Spleen (tissue), 11 donors: ENCODE results near the gene PDIA5. TPM values are rescaled to one million over a fixed set of nuclear protein-coding genes. Genes with fewer than 3 reads are reported as not detected.
A peak's percentile ranks its signal among the peaks of the same experiment; 100 is the strongest.

Source experiments
- DNase-seq: peaks from one replicate; pipeline ENCODE4 v3.0.0-alpha.2; 2020
- H3K27ac ChIP-seq, 8 donors: fragments of 200-600 bp; sonication (generic) in 7 of 8; 1 replicate in 4 of 8; 2 replicates in 4 of 8; pipeline versions ENCODE4 v1.5.0 to v1.8.0; 2016 to 2021; ENCODE audit warnings: inconsistent platforms in 4 of 8, mild to moderate bottlenecking in 4 of 8, moderate library complexity in 1 of 8
- H3K27me3 ChIP-seq, 7 donors: fragments of 200-600 bp; sonication (generic) in 6 of 7; replicated peaks in 1 of 7; 1 replicate in 4 of 7; 2 replicates in 3 of 7; pipeline versions ENCODE4 v1.5.0 to v1.8.0; 2016 to 2021; ENCODE audit warnings: inconsistent platforms in 3 of 7, mild to moderate bottlenecking in 1 of 7
- H3K36me3 ChIP-seq, 6 donors: fragments of 200-600 bp; sonication (generic) in 5 of 6; 1 replicate in 4 of 6; 2 replicates in 2 of 6; pipeline versions ENCODE4 v1.5.0 to v1.8.0; 2016 to 2021; ENCODE audit warnings: inconsistent platforms in 2 of 6
- H3K4me1 ChIP-seq, 6 donors: fragments of 200-600 bp; sonication (generic) in 5 of 6; 1 replicate in 3 of 6; 2 replicates in 3 of 6; pipeline versions ENCODE4 v1.5.0 to v1.8.0; 2016 to 2021; ENCODE audit warnings: inconsistent platforms in 3 of 6
- H3K4me3 ChIP-seq, 8 donors: fragments of 200-600 bp; sonication (generic) in 7 of 8; 1 replicate in 4 of 8; 2 replicates in 4 of 8; pipeline versions ENCODE4 v1.5.0 to v1.8.0; 2016 to 2021; ENCODE audit warnings: inconsistent platforms in 4 of 8, mild to moderate bottlenecking in 4 of 8, moderate library complexity in 2 of 8
- H3K9me3 ChIP-seq, 8 donors: fragments of 200-600 bp; sonication (generic) in 7 of 8; 1 replicate in 4 of 8; 2 replicates in 4 of 8; pipeline versions ENCODE4 v1.5.0 to v1.8.0; 2016 to 2021; ENCODE audit warnings: inconsistent platforms in 4 of 8
- CTCF ChIP-seq, 11 experiments: fragments of 200-600 bp in 7 of 11; fragments of 450-650 bp in 4 of 11; sonication (generic) in 4 of 11; IDR thresholded peaks in 8 of 11; conservative IDR thresholded peaks in 3 of 11; 1 replicate in 7 of 11; 2 replicates in 4 of 11; pipeline versions ENCODE4 v1.4.0 to v1.8.0; 2016 to 2021; ENCODE audit warnings: antibody characterized with exemption in 11 of 11, inconsistent platforms in 4 of 11, mild to moderate bottlenecking in 1 of 11
- POLR2A ChIP-seq, 3 donors: fragments of 450-650 bp; IDR thresholded peaks; one replicate each; pipeline ENCODE4 v1.5.1; 2017; ENCODE audit warnings: antibody characterized with exemption in 3 of 3, mild to moderate bottlenecking in 1 of 3
- POLR2AphosphoS5 ChIP-seq, 3 donors: sonication (generic); formaldehyde crosslinking; IDR thresholded peaks; one replicate each; pipeline ENCODE4 v1.5.1; 2017; ENCODE audit warnings: antibody characterized with exemption in 3 of 3
- WGBS, 5 donors: extraction: QIAGEN DNeasy Blood & Tissue Kit in 3 of 5; methylation state at CpG; one replicate each; pipeline versions ENCODE4 v1.1.5 to v1.1.7; 2013 to 2018; 5-methylcytosine and 5-hydroxymethylcytosine counted together
- intact Hi-C: fragments of 100-400 bp; cut with DNase I; formaldehyde crosslinking; loops from one replicate; pipeline ENCODE4 v1.15.0; 2023; ENCODE audit warnings: low total_unique reads
- polyA plus RNA-seq, 3 donors: library from polyadenylated mRNA; stranded (reverse); fragments of 200-250 nt; gene quantifications; one replicate each; pipeline ENCODE4 v1.2.1, GENCODE V29; 2013
- total RNA-seq, 7 donors: library from RNA; depleted of rRNA in 3 of 7; stranded (reverse); fragments of >200 nt in 3 of 7; fragmentation: NEBNext Ultra II Directional in 4 of 7; extraction: Animal tissue kit (Norgen Biotek cat#: 25700) in 4 of 7; gene quantifications; one replicate each; pipeline versions ENCODE4 v1.1.0 to v1.2.1, GENCODE V29; 2016 to 2021
- donor health status: healthy with polysubstance abuse.
- donor health status: DM: no; HTN: no; CAD: no; lungs with moderate emphysema.
- donor health status: DM: no; HTN: no; CAD: no.
- donor health status: Bipolar disorder and iron deficiency.
- donor health status: healthy.
- donor health status: DM: no; HTN: no; CAD: no.
- donor health status: DM: yes; HTN: yes; CAD: no.

Gene PDIA5
- total and polyA plus RNA-seq, 10 donors, result 5.8 to 30.2 (median 19.7) TPM

DNA sequence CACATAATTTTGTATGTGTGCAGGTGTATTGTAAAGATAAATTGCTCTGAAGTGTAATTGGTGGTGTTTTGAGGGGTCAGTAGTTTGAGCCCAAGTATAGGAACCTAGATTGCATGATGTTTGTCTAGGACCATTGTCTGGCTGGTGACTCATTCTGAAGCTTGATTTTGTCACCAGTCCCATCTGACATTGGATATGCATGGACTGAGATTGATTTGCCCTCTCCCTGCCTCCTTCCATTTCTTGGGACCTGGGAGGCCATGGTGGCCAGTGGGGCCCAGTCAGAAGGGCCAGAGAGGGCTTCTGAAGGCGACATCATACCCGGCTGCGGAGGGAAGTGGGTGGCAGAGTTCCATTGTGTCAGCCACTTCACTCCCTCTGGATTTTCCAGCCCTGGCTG is 62.3 kb downstream of the PDIA5 start:
- no peaks in the 10 kb centered on the region for H3K4me1 ChIP-seq
- peak; percentile 41 for DNase-seq
- intact Hi-C loops, result no loop called here
- 95 to 100% (median 97%) methylated on average over 3 of the region's 3 CpGs for WGBS, 5 donors
- no peaks in the 10 kb centered on the region for H3K27me3 ChIP-seq
- no peak for TF ChIP-seq CTCF (IDR thresholded peaks at IDR 0.05 in 8 of 11, conservative IDR thresholded peaks at IDR 0.05 in 3 of 11)
- TF ChIP-seq POLR2A (IDR thresholded peaks at IDR 0.05), result no peak
- TF ChIP-seq POLR2AphosphoS5 (IDR thresholded peaks at IDR 0.05), result no peak
- no peak overlapping the region for H3K27ac ChIP-seq
- H3K36me3 ChIP-seq, result peaks cover 0 to 100% (median 27%) of the 10 kb centered on the region in 6 donors
- no peak overlapping the region for H3K4me3 ChIP-seq
- H3K9me3 ChIP-seq, result no peaks in the 10 kb centered on the region

GRCh38 chr3:123129532-123129931 is 62.7 kb downstream of the PDIA5 start:
- H3K4me3 ChIP-seq, result no peak overlapping the region
- peaks cover 0 to 100% (median 28%) of the 10 kb centered on the region in 6 donors for H3K36me3 ChIP-seq
- no peaks in the 10 kb centered on the region for H3K27me3 ChIP-seq
- no peaks in the 10 kb centered on the region for H3K4me1 ChIP-seq
- intact Hi-C loops, result no loop called here
- DNase-seq, result peak; percentile 41
- no peaks in the 10 kb centered on the region for H3K9me3 ChIP-seq
- TF ChIP-seq POLR2AphosphoS5 (IDR thresholded peaks at IDR 0.05) (no peak), POLR2A (IDR thresholded peaks at IDR 0.05) (no peak), CTCF (IDR thresholded peaks at IDR 0.05 in 8 of 11, conservative IDR thresholded peaks at IDR 0.05 in 3 of 11) (no peak)
- H3K27ac ChIP-seq, result no peak overlapping the region
- WGBS, 5 donors, result 91 to 98% (median 92%) methylated on average over 5 to 7 of the region's 7 CpGs

DNA sequence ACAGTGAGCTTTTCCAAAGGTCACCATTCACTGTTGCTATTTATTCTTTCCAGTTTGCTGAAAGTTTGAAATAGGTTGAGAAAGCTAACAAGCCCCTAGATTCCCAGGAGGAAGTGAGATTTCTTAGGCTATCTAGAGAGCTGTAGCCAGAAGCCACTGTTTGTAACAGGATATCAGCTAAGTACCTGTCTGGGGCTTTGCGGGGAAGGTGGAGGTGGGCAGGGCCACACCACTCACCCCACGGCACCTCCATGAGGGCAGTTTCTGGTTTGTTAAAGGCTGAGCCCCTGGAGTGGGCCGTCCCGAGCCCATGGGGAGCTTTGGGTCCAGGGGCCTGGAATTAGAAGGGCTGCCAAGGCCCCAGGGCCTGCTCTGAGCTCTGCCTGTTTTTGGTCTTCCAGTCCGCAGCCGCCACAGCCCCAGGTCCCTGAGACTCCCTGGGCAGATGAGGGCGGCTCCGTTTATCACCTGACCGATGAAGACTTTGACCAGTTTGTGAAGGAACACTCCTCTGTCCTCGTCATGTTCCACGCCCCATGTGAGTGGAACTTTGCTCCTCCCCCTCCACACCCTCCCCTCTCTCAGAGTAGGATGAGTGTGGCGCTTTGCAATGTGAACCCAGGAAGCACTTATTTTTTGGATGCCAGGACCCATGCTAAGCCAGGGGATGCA is 63.4 kb downstream of the PDIA5 start:
- 93 to 96% (median 95%) methylated on average over 12 of the region's 12 CpGs for WGBS, 5 donors
- peaks cover 0 to 100% (median 24%) of the 10 kb centered on the region in 6 donors for H3K36me3 ChIP-seq
- H3K27ac ChIP-seq, result no peak overlapping the region
- no peaks in the 10 kb centered on the region for H3K9me3 ChIP-seq
- no peak for TF ChIP-seq POLR2A (IDR thresholded peaks at IDR 0.05)
- TF ChIP-seq POLR2AphosphoS5 (IDR thresholded peaks at IDR 0.05), result no peak
- TF ChIP-seq CTCF (IDR thresholded peaks at IDR 0.05 in 8 of 11, conservative IDR thresholded peaks at IDR 0.05 in 3 of 11), result no peak
- DNase-seq, result peak; percentile 47
- H3K4me1 ChIP-seq, result no peaks in the 10 kb centered on the region
- H3K4me3 ChIP-seq, result no peak overlapping the region
- H3K27me3 ChIP-seq, result no peaks in the 10 kb centered on the region
- intact Hi-C loops, result no loop called here

DNA sequence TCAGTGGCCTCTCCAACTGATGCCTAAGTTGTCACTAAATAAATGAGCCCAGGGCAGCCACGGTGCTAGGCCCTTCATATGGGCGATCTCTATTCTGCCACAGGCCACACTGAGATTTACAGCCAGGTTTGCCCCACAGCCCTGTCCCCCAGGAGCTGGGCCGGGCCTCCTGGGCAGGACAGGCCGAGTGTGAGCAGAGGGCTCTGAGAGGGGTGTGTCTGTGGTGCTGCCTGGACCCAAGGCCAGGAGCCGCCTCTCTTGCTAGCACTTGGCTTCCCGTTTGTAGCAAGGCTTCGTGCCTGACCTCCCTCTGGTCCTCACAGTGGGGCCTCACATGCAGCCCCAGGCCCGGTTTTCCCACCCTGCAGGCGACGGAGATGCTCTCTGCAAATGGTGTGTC is 67.8 kb downstream of the PDIA5 start:
- Histone ChIP-seq H3K4me1 (no peaks in the 10 kb centered on the region), H3K4me3 (no peak overlapping the region), H3K9me3 (no peaks in the 10 kb centered on the region), H3K36me3 (peaks cover 0 to 79% (median 20%) of the 10 kb centered on the region in 6 donors), H3K27me3 (no peaks in the 10 kb centered on the region), H3K27ac (no peak overlapping the region)
- intact Hi-C loops, result no loop called here
- 83 to 94% (median 86%) methylated on average over 7 to 10 of the region's 10 CpGs for WGBS, 5 donors
- peak; percentile 41 for DNase-seq
- TF ChIP-seq POLR2A (IDR thresholded peaks at IDR 0.05) (no peak), POLR2AphosphoS5 (IDR thresholded peaks at IDR 0.05) (no peak), CTCF (IDR thresholded peaks at IDR 0.05 in 8 of 11, conservative IDR thresholded peaks at IDR 0.05 in 3 of 11) (no peak)
